GM13976 (cell line): ENCODE data around the gene KCNIP3.

Source experiments
- DNase-seq: peaks from one replicate; pipeline ENCODE4 v3.0.0; 2012; ENCODE audit warnings: low spot score
- in situ Hi-C: fragments of 300-500 bp; cut with MboI; formaldehyde crosslinking; loops from one replicate; pipeline ENCODE4 v1.12.0; 2022; ENCODE audit warnings: low sequenced_read_pairs, mixed read lengths, inconsistent platforms; ENCODE audit not compliant: unreplicated experiment
- TF ChIP-seq, protein P1 (sequence below): IDR thresholded peaks from 2 replicates; pipeline ENCODE4 v1.5.1; 2012; ENCODE audit warnings: borderline replicate concordance, mild to moderate bottlenecking; ENCODE audit not compliant: insufficient read depth; ENCODE audit errors: extremely low read depth, missing control alignments, control extremely low read depth

Gene KCNIP3

DNA sequence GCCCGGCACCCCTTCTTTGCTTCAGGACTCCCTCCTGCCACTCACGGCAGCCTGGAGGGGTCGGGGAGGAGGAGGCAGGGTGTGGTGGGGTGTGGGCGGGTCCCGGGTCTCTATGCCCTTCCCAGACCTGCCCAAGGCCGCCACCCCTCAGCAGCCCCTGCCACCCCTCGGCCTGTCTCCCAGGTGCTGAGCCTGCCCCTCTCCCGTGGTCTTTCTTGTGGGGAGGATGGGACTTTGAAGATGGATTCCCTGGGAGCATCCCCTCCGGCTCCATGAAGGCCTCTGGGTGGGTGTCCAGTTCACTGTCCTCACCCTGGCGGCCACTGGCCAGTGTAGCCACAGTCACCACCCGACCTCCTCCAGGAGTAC, 23.2 kb downstream of the KCNIP3 start:
- DNase-seq: no peak
- in situ Hi-C loops: no loop called here

DNA sequence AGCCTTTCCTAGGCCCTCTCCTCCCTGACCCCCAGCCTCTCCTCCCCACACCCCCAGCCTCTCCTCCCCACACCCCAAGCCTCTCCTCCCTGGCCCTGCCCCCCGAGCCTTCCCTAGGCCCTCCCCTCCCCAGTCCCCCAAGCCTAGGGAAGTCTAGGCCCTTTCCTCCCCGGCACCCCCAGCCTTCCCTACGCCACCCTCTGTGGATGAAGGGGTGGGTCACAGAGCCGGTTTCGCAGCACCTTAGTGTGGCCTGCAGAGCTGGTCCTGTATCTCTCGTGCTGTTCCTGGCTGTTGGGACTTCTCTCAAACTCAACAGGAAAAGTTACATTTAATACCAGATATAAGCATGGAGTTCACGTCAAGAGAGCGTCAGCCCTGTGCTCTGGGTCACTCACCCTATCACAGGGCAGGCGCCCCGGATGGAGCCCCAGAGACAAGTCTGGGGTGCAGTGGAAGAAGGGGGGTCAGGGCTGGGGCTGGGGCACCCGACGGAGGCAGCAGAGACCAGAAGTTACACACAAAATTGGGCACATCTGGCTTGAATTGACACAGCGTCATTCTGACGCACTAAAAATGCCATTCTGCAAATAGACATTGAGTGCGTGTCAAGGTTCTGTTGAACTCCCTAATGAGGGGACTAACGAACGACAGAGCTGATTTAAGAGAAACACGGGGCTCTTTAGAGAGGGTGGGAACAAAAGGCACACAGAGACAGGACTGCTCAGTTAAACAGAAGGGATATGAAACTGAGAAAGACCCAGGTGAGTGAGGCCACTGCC, 24.0 kb downstream of the KCNIP3 start:
- TF ChIP-seq, protein P1, sequence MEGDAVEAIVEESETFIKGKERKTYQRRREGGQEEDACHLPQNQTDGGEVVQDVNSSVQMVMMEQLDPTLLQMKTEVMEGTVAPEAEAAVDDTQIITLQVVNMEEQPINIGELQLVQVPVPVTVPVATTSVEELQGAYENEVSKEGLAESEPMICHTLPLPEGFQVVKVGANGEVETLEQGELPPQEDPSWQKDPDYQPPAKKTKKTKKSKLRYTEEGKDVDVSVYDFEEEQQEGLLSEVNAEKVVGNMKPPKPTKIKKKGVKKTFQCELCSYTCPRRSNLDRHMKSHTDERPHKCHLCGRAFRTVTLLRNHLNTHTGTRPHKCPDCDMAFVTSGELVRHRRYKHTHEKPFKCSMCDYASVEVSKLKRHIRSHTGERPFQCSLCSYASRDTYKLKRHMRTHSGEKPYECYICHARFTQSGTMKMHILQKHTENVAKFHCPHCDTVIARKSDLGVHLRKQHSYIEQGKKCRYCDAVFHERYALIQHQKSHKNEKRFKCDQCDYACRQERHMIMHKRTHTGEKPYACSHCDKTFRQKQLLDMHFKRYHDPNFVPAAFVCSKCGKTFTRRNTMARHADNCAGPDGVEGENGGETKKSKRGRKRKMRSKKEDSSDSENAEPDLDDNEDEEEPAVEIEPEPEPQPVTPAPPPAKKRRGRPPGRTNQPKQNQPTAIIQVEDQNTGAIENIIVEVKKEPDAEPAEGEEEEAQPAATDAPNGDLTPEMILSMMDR: no peak
- DNase-seq: no peak
- in situ Hi-C loops: no loop called here

More for the DNA sequence above, 23.2 kb downstream of the KCNIP3 start:
- TF ChIP-seq, protein P1: no peak

DNA sequence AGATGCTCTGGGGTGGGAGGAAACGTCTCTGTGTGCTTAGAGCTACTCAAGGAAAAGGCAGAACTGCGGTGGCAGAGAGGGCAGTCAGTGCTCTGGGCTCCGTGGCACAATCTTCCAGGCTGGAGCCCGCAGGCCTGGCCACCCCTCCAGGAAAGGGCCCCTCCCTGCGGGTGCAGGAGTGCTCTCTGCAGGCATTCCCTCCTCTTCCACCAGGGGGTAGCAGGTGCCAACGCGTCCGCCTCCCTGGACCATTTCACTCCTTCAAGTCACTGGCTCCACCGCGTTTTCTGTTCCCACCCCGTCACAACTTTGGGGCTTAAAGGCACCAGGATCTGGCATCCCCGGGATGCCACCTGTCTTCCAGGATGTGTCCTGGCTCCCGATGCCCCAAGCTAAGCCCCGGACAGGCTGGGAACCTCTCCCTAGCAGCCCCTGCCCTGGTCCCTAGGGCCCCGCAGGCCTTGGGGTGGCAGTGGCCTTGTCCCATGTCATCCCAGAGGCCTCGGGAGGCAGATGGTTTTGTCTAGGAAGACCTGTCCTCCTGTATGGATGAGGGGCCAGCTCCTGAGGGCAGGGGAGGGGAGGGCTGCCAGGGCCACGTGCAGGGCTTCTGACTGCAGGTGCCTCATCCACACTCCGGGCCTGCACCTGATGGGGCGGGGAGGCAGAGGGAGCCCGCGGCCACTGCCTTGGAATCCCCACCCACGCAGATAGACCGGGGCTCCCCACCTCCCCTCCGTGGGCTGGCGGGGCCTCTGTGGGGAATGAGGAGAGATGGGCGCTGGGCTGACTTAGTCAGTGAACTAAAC, 26.4 kb downstream of the KCNIP3 start:
- in situ Hi-C loops: no loop called here

DNA sequence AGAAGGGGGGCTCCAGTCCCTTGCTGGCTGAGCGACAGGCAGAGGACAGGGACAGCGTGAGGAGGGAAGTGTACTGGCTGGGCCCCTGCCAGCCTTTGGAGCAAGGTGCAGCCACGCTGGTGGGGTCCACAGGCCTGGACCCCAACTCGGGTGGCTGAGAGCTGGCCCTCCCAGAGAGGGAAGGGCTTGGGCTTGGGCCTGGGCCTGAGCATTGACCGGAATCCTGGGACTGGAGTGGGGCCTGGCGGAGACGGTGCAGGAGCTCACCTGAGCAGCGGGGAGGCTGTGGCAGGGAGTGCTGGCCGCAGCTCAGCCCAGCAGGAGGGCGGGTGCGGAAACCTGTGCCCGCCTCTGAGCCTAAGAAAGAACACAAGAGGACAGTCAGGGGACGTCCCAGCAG, 27.9 kb downstream of the KCNIP3 start:
- TF ChIP-seq, protein P1: no peak
- DNase-seq: no peak
- in situ Hi-C loops: no loop called here

More for the DNA sequence above, 26.4 kb downstream of the KCNIP3 start:
- DNase-seq: no peak
- TF ChIP-seq, protein P1: no peak

DNA sequence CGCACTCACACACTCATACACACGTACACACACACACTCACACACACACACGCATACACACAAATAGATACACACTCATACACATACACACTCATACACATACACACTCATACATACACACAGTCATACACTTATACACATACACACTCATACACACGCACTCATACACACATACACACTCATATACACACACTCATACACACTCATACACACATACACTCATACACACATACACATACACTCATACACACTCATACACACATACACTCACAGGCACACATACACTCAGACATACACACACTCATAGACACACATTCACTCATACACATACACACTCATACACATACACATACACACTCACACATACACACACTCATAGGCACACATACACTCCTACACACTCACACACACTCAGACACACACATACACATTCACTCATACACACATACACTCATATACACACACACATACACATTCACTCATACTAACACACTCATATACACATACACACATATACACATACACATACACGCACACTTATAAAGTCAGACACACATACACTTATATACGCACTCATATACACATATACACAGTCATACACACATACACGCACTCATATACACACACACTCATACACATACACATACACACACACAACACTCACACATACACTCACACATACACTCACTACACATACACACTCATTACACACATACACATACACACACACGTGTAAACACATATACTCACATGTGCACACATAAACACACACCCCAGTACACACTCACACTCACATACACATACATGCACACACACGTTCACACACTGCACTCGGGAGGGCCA, 28.7 kb downstream of the KCNIP3 start:
- in situ Hi-C loops: no loop called here
- TF ChIP-seq, protein P1: no peak
- no peak for DNase-seq
